Spleen (tissue), 7 donors: ENCODE data around the gene KCNG4.

Experiments used
- POLR2A ChIP-seq, 3 donors: fragments of 450-650 bp; IDR thresholded peaks; one replicate each; pipeline ENCODE4 v1.5.1; 2017; ENCODE audit warnings: antibody characterized with exemption in 3 of 3, mild to moderate bottlenecking in 1 of 3
- TF ChIP-seq, protein P1 (sequence below), 11 experiments: fragments of 200-600 bp in 7 of 11; fragments of 450-650 bp in 4 of 11; sonication (generic) in 4 of 11; IDR thresholded peaks in 8 of 11; conservative IDR thresholded peaks in 3 of 11; 1 replicate in 7 of 11; 2 replicates in 4 of 11; pipeline versions ENCODE4 v1.4.0 to v1.8.0; 2016 to 2021; ENCODE audit warnings: antibody characterized with exemption in 11 of 11, inconsistent platforms in 4 of 11, mild to moderate bottlenecking in 1 of 11
- donor health status: DM: no; HTN: no; CAD: no; lungs with moderate emphysema.
- donor health status: DM: no; HTN: no; CAD: no.
- donor health status: DM: no; HTN: no; CAD: no.

DNA sequence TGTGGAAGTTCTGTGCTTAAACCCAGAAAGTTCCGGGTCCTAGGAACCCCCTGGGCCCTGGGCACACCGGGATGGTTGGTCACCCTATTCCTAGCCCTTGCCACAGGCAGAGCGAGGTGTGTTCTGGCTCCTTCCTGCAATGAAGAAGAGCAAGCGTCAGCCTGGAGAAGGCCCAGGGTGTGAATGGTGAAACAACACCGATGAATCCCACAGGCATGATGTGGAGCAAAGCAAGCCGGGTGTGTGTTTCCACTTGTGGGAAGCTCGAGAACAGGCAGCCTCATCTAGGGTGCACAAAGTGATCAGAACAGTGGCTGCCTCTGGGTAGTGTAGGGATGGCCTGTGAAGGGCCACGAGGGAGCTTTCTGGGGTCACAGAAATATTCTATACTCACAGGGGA, 13.8 kb downstream of the KCNG4 start:
- TF ChIP-seq, protein P1, sequence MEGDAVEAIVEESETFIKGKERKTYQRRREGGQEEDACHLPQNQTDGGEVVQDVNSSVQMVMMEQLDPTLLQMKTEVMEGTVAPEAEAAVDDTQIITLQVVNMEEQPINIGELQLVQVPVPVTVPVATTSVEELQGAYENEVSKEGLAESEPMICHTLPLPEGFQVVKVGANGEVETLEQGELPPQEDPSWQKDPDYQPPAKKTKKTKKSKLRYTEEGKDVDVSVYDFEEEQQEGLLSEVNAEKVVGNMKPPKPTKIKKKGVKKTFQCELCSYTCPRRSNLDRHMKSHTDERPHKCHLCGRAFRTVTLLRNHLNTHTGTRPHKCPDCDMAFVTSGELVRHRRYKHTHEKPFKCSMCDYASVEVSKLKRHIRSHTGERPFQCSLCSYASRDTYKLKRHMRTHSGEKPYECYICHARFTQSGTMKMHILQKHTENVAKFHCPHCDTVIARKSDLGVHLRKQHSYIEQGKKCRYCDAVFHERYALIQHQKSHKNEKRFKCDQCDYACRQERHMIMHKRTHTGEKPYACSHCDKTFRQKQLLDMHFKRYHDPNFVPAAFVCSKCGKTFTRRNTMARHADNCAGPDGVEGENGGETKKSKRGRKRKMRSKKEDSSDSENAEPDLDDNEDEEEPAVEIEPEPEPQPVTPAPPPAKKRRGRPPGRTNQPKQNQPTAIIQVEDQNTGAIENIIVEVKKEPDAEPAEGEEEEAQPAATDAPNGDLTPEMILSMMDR (IDR thresholded peaks at IDR 0.05 in 8 of 11, conservative IDR thresholded peaks at IDR 0.05 in 3 of 11) = no peak
- no peak for TF ChIP-seq POLR2A (IDR thresholded peaks at IDR 0.05)
